GM21515 (cell line): ENCODE data around the gene RAP1GAP2.
"Not testable (repeated sequence)": the region's sequence is repeated elsewhere in the genome, so short reads cannot be mapped to it uniquely, and the experiment has no call there.

Experiments used
- ATAC-seq: cut with Tn5 transposase; IDR thresholded peaks from one replicate; pipeline ENCODE4 v1.9.1; 2021; ENCODE audit not compliant: unreplicated experiment

The RAP1GAP2 gene

GRCh38 chr17:2796164-2797125, at the start of gene RAP1GAP2:
TSS of gene RAP1GAP2 (plus strand) at chr17:2796438. CDS start at chr17:2796528, 90 bp downstream.
- no peak for ATAC-seq

GRCh38 chr17:2749058-2749783, 47.0 kb upstream of the RAP1GAP2 start, which contains the start of gene CCDC92B:
TSS of gene CCDC92B (minus strand) at chr17:2749652. CDS start at chr17:2735145, 14,507 bp downstream.
- no peak for ATAC-seq

- ATAC-seq, result no peak
Observed at GRCh38 chr17:2749784-2750181, 46.5 kb upstream of the RAP1GAP2 start.

- ATAC-seq, result no peak
Observed at GRCh38 chr17:2750721-2751120, 45.5 kb upstream of the RAP1GAP2 start.

- ATAC-seq, result no peak
Observed at GRCh38 chr17:2751491-2751890, 44.7 kb upstream of the RAP1GAP2 start.

DNA sequence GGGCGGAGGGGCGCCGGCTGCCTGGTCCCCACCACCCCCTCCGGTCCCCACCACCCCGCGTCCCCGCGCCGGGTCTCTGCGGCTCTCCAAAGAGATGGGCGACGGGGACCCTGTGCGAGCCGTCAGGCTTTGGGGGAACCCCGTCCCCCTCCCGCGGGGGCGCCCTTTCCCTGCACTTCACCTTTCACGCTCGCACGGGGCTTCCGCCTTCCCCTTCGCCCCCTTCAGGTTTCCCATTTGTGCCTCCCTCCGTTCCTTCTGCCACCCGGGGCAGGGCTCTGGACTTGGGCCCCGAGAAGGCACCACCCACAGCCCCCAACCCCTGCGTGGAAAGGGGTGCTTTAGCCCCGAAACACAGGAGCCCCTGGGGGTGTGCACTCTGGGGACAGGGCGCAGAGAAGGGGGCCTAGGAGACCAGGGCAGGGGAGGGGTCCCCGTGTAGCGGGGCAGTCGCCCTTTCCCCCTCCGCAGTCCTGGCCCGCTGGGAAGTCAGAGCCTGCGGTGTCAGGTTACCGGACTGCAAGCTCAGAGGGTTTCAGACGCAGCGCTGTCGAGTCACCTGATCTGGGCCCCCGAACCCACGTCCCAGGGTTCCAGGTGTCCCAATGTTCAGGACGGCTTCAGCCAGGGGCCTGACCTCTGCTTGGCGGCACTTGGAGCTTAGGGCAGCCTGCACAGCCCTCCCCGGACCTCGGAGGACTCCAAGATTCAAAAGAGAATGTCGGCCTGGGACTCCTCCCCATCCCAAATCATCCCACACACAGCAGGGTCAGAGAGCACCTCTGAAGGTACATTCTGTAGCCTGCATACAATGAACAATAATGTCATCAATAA, 40.1 kb upstream of the RAP1GAP2 start:
- ATAC-seq, result no peak

GRCh38 chr17:2758870-2759269, 37.4 kb upstream of the RAP1GAP2 start:
- no peak for ATAC-seq

- ATAC-seq, result no peak
Observed at GRCh38 chr17:2770129-2770528, 26.1 kb upstream of the RAP1GAP2 start.

- ATAC-seq, result no peak
Observed at GRCh38 chr17:2775206-2775605, 21.0 kb upstream of the RAP1GAP2 start.

GRCh38 chr17:2776589-2777241, 19.5 kb upstream of the RAP1GAP2 start:
- no peak for ATAC-seq

- no peak for ATAC-seq
Observed at GRCh38 chr17:2777242-2777867, 18.9 kb upstream of the RAP1GAP2 start.

DNA sequence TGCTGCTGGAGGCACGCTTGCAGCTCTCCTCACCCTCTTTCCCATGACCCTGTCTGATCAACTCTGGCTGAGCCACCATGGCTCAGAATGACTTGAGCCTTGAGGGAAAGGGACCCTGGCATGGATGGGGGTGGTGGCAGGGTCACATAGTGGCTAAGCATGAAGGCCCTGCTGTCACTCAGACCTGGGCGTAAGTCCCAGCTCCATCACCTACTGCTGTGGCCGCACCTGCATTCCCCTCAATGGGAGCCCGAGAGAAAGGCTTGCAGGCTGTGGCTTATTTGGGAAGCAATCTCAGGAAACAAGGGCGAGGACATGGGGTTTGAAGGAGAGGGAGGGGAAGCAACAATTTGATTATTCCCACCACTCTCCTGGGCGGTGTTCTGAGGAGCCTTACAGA, 17.7 kb upstream of the RAP1GAP2 start:
- ATAC-seq, result no peak

DNA sequence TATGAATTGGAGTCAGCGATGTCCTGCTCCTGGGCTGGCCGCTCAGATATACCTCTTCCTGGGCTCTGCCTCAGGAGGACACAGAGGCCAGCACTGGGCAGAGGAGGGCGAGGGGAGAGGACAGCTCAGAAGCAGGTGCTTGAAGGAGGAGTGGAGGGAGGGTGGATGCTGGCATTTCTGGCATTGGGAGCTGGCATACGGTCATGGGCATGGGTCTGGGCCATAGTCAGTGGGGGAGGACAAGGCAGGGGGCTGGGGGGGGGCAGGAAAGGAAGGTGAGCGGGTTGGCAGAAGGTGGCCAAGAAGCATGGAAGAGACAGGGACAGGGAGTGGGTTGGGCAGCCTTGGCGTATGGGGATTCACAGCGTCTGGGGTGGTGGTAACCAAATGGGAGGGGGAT, 16.7 kb upstream of the RAP1GAP2 start:
- no peak for ATAC-seq

GRCh38 chr17:2780256-2780655, 16.0 kb upstream of the RAP1GAP2 start:
- no peak for ATAC-seq

DNA sequence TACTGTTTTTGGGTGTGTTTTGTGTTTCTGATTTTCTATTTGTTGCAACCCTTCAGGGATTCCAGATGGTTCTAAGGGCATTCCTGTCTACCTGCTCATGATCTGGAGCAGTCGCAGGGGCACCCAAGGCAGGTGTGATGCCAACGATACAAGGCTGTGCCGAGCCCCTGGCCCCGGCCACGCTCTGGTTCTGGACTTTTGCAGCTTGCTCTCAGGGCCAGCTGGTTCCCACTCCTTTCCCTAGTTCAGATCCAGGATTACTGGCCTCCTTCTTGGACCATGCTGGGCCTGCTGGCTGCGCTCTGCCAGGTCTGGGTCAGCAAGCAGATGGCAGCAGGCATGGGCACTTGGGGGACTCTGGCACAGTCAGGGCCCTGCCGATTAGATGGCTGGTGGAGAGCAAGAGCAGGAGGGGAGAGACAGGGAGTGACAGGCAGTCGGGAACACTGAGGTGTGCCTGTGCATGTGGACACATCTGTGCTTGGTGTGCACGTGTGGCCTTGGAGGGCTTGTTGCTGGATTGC, 15.2 kb upstream of the RAP1GAP2 start:
- no peak for ATAC-seq

GRCh38 chr17:2781598-2781997, 14.6 kb upstream of the RAP1GAP2 start:
- ATAC-seq, result not testable (repeated sequence)

DNA sequence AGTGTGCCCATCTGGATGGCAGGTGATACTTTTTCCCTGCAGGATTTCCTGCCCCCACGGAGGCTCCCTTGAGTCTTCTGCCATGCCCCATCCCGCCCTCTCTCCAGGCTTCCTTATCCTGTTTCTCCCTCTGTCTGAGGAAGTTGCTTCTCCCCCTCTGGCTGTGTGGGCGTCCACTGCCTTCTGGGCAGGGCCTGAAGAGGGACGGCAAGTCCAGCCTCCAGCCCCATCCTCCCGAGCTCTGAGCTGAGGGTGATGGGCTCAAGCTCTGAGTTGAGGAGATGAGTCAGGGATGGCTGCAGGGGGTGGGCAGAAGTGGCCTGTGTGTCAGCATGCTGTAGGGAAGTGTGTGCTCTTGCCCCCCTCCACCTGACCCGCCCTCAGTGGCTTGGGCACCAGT, 14.2 kb upstream of the RAP1GAP2 start:
- no peak for ATAC-seq

- no peak for ATAC-seq
Observed at GRCh38 chr17:2783310-2784030, 12.8 kb upstream of the RAP1GAP2 start.

GRCh38 chr17:2784864-2785263, 11.4 kb upstream of the RAP1GAP2 start:
- no peak for ATAC-seq
